HEK293 (cell line): ENCODE measurements around the gene BLOC1S3.

Experiments
- CTCF ChIA-PET: fragments of 350-600 bp; formaldehyde crosslinking; extraction: SDS; loops from one replicate; lab custom pipeline; 2021; ENCODE audit warnings: antibody characterized with exemption; lab: Yijun Ruan, JAX
- POLR2A ChIA-PET: fragments of 300-600 bp; formaldehyde crosslinking; extraction: SDS; loops from one replicate; lab custom pipeline; 2020; ENCODE audit warnings: antibody characterized with exemption, inconsistent platforms; lab: Yijun Ruan, JAX
- H3K27ac ChIP-seq: fragments of 200-500 bp; sonication (Bioruptor generic); 2 replicates; pipeline ENCODE4 v1.5.1; 2014; ENCODE audit warnings: low read depth, low read length, control low read depth, inconsistent platforms; ENCODE audit errors: extremely low read depth
- H3K36me3 ChIP-seq, 2 experiments: fragments of 200-500 bp in 1 of 2; sonication (Bioruptor generic) in 1 of 2; 1 replicate in 1 of 2; 2 replicates in 1 of 2; pipeline ENCODE4 v1.5.1; 2014 to 2017; ENCODE audit warnings: inconsistent platforms in 2 of 2, low read length in 2 of 2; ENCODE audit not compliant: control insufficient read depth in 2 of 2, insufficient read depth in 1 of 2
- H3K4me1 ChIP-seq: fragments of 200-500 bp; sonication (Bioruptor generic); 2 replicates; pipeline ENCODE4 v1.5.1; 2014; ENCODE audit warnings: mild to moderate bottlenecking, low read length, inconsistent platforms; ENCODE audit not compliant: control insufficient read depth, insufficient read depth
- H3K4me3 ChIP-seq: 2 replicates; pipeline ENCODE4 v1.5.1; 2011; ENCODE audit warnings: low read depth, mild to moderate bottlenecking, control low read depth, low read length, moderate library complexity
- H3K9me3 ChIP-seq: fragments of 200-500 bp; sonication (Bioruptor generic); 2 replicates; pipeline ENCODE4 v1.5.1; 2014; ENCODE audit warnings: low read depth, low read length, inconsistent platforms; ENCODE audit not compliant: control insufficient read depth, insufficient read depth
- GLIS2 ChIP-seq: fragments of 450-650 bp; formaldehyde crosslinking; IDR thresholded peaks from 2 replicates; pipeline ENCODE4 v1.5.1; 2016; ENCODE audit warnings: missing biosample characterization, missing genetic modification characterization
- HOXD13 ChIP-seq: sonication (generic); formaldehyde crosslinking; IDR thresholded peaks from 2 replicates; pipeline ENCODE4 v1.8.0; 2022; ENCODE audit warnings: missing genetic modification reagents, borderline replicate concordance
- KLF17 ChIP-seq: fragments of 450-650 bp; formaldehyde crosslinking; IDR thresholded peaks from 2 replicates; pipeline ENCODE4 v1.5.1; 2016; ENCODE audit warnings: missing biosample characterization, missing genetic modification characterization
- KLF8 ChIP-seq: fragments of 450-650 bp; formaldehyde crosslinking; IDR thresholded peaks from 2 replicates; pipeline ENCODE4 v1.5.1; 2016; ENCODE audit warnings: missing biosample characterization, missing genetic modification characterization
- SETDB1 ChIP-seq: IDR thresholded peaks from one replicate; pipeline ENCODE4 v1.6.1; 2017; ENCODE audit warnings: mild to moderate bottlenecking, low read length, moderate library complexity, mixed read lengths; ENCODE audit not compliant: insufficient read length
- ZBTB20 ChIP-seq: fragments of 450-650 bp; formaldehyde crosslinking; IDR thresholded peaks from 2 replicates; pipeline ENCODE4 v1.5.1; 2016; ENCODE audit warnings: missing biosample characterization, missing genetic modification characterization
- ZFP69B ChIP-seq: fragments of 450-650 bp; formaldehyde crosslinking; IDR thresholded peaks from 2 replicates; pipeline ENCODE4 v1.5.1; 2016; ENCODE audit warnings: missing biosample characterization, missing genetic modification characterization
- ZNF114 ChIP-seq: fragments of 450-650 bp; formaldehyde crosslinking; IDR thresholded peaks from 2 replicates; pipeline ENCODE4 v1.5.0; 2017; ENCODE audit warnings: missing biosample characterization, missing genetic modification characterization
- ZNF146 ChIP-seq: fragments of 450-650 bp; formaldehyde crosslinking; IDR thresholded peaks from 2 replicates; pipeline ENCODE4 v1.5.1; 2016; ENCODE audit warnings: missing biosample characterization, missing genetic modification characterization
- ZNF239 ChIP-seq: fragments of 450-650 bp; formaldehyde crosslinking; IDR thresholded peaks from 2 replicates; pipeline ENCODE4 v1.5.1; 2016; ENCODE audit warnings: missing biosample characterization, missing genetic modification characterization
- ZNF335 ChIP-seq: fragments of 450-650 bp; formaldehyde crosslinking; conservative IDR thresholded peaks from 2 replicates; pipeline ENCODE4 v1.5.1; 2016; ENCODE audit warnings: missing biosample characterization, missing genetic modification characterization
- ZNF416 ChIP-seq: fragments of 450-650 bp; formaldehyde crosslinking; IDR thresholded peaks from 2 replicates; pipeline ENCODE4 v1.5.1; 2016; ENCODE audit warnings: missing biosample characterization, missing genetic modification characterization
- ZNF433 ChIP-seq: fragments of 450-650 bp; formaldehyde crosslinking; IDR thresholded peaks from 2 replicates; pipeline ENCODE4 v1.5.1; 2016; ENCODE audit warnings: missing biosample characterization, missing genetic modification characterization, low read depth
- ZNF549 ChIP-seq: fragments of 450-650 bp; IDR thresholded peaks from 2 replicates; pipeline ENCODE4 v1.5.1; 2018; ENCODE audit warnings: missing biosample characterization, missing genetic modification characterization, mild to moderate bottlenecking, inconsistent platforms, moderate library complexity
- ZNF600 ChIP-seq: fragments of 450-650 bp; formaldehyde crosslinking; IDR thresholded peaks from 2 replicates; pipeline ENCODE4 v1.5.1; 2016; ENCODE audit warnings: missing biosample characterization, missing genetic modification characterization
- ZNF626 ChIP-seq: fragments of 450-650 bp; sonication (Bioruptor Pico); formaldehyde crosslinking; IDR thresholded peaks from 2 replicates; pipeline ENCODE4 v1.5.1; 2018; ENCODE audit warnings: missing biosample characterization, missing genetic modification characterization, inconsistent platforms
- ZNF777 ChIP-seq: fragments of 450-650 bp; formaldehyde crosslinking; IDR thresholded peaks from 2 replicates; pipeline ENCODE4 v1.5.1; 2017; ENCODE audit warnings: missing biosample characterization, missing genetic modification characterization, borderline replicate concordance
- ZNF837 ChIP-seq: fragments of 450-650 bp; formaldehyde crosslinking; IDR thresholded peaks from 2 replicates; pipeline ENCODE4 v1.5.1; 2016; ENCODE audit warnings: missing biosample characterization, missing genetic modification characterization
- TF ChIP-seq, protein P1 (sequence below): fragments of 450-650 bp; formaldehyde crosslinking; conservative IDR thresholded peaks from 2 replicates; pipeline ENCODE4 v1.5.1; 2016; ENCODE audit warnings: low read depth, missing biosample characterization, missing genetic modification characterization
- TF ChIP-seq, protein P2 (sequence below): fragments of 450-650 bp; formaldehyde crosslinking; IDR thresholded peaks from 2 replicates; pipeline ENCODE4 v1.5.1; 2016; ENCODE audit warnings: missing biosample characterization, missing genetic modification characterization
- TF ChIP-seq, protein P3 (sequence below): sonication (generic); formaldehyde crosslinking; IDR thresholded peaks from 2 replicates; pipeline ENCODE4 v1.8.1; 2022; ENCODE audit warnings: mild to moderate bottlenecking, moderate library complexity, missing genetic modification reagents

Gene BLOC1S3

GRCh38 chr19:45178262-45179071 lies at the start of gene BLOC1S3 (continued):
- TF ChIP-seq KLF17 (no peak), ZBTB20 (tag by site-specific recombination) (peak; percentile 89), KLF8 (tag by site-specific recombination) (peak; percentile 3), SETDB1 (no peak), ZNF777 (tag by site-specific recombination) (no peak), GLIS2 (peak; percentile 55; the same call in 1 of the 2 replicates), HOXD13 (peak; percentile 98)
- TF ChIP-seq, protein P1, sequence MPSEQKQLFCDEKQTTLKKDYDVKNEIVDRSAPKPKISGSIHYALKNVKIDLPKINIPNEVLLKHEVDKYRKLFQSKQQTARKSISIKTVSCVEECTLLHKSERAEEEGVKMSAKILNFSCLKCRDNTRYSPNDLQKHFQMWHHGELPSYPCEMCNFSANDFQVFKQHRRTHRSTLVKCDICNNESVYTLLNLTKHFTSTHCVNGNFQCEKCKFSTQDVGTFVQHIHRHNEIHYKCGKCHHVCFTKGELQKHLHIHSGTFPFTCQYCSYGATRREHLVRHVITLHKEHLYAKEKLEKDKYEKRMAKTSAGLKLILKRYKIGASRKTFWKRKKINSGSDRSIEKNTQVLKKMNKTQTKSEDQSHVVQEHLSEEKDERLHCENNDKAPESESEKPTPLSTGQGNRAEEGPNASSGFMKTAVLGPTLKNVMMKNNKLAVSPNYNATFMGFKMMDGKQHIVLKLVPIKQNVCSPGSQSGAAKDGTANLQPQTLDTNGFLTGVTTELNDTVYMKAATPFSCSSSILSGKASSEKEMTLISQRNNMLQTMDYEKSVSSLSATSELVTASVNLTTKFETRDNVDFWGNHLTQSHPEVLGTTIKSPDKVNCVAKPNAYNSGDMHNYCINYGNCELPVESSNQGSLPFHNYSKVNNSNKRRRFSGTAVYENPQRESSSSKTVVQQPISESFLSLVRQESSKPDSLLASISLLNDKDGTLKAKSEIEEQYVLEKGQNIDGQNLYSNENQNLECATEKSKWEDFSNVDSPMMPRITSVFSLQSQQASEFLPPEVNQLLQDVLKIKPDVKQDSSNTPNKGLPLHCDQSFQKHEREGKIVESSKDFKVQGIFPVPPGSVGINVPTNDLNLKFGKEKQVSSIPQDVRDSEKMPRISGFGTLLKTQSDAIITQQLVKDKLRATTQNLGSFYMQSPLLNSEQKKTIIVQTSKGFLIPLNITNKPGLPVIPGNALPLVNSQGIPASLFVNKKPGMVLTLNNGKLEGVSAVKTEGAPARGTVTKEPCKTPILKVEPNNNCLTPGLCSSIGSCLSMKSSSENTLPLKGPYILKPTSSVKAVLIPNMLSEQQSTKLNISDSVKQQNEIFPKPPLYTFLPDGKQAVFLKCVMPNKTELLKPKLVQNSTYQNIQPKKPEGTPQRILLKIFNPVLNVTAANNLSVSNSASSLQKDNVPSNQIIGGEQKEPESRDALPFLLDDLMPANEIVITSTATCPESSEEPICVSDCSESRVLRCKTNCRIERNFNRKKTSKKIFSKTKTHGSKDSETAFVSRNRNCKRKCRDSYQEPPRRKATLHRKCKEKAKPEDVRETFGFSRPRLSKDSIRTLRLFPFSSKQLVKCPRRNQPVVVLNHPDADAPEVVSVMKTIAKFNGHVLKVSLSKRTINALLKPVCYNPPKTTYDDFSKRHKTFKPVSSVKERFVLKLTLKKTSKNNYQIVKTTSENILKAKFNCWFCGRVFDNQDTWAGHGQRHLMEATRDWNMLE (tag by site-specific recombination): peak; percentile 51

DNA sequence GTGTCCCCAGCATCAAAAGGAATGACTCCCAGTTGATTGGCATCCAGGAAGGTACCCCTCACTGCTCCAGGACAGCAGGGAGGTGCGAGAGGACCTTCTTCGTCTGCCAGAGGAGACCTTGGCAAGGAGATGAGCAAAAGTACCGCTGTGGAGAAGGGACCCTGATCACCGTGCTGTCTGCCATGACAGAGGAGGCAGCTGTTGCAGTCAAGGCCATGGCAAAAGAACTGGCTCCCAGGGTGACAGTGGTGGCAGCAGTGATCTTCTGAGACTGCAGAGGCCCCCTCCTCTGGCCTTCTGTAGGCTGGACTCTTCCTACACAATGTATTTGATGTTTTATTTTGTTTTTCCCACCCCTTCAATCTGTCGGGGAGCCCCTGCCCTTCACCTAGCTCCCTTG lies 49.8 kb upstream of the BLOC1S3 start:
- Histone ChIP-seq H3K4me3 (no peak overlapping the region), H3K27ac (no peak overlapping the region)
- POLR2A ChIA-PET: no interaction called here
- TF ChIP-seq, protein P2, sequence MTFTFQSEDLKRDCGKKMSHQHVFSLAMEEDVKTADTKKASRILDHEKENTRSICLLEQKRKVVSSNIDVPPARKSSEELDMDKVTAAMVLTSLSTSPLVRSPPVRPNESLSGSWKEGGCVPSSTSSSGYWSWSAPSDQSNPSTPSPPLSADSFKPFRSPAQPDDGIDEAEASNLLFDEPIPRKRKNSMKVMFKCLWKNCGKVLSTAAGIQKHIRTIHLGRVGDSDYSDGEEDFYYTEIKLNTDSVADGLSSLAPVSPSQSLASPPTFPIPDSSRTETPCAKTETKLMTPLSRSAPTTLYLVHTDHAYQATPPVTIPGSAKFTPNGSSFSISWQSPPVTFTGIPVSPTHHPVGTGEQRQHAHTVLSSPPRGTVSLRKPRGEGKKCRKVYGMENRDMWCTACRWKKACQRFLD (tag by site-specific recombination): no peak
- TF ChIP-seq ZNF146 (tag by site-specific recombination): no peak
- no peak for TF ChIP-seq ZNF335 (tag by site-specific recombination)
- no peak for TF ChIP-seq ZNF600 (tag by site-specific recombination)
- TF ChIP-seq ZNF837 (tag by site-specific recombination): no peak
- no peak for TF ChIP-seq ZNF416
- no peak for TF ChIP-seq ZNF626 (tag by site-specific recombination)
- TF ChIP-seq ZNF549 (tag by site-specific recombination): no peak
- TF ChIP-seq ZFP69B (tag by site-specific recombination): no peak
- TF ChIP-seq ZNF433 (tag by site-specific recombination): no peak
- TF ChIP-seq ZNF239 (tag by site-specific recombination): no peak
- TF ChIP-seq, protein P3, sequence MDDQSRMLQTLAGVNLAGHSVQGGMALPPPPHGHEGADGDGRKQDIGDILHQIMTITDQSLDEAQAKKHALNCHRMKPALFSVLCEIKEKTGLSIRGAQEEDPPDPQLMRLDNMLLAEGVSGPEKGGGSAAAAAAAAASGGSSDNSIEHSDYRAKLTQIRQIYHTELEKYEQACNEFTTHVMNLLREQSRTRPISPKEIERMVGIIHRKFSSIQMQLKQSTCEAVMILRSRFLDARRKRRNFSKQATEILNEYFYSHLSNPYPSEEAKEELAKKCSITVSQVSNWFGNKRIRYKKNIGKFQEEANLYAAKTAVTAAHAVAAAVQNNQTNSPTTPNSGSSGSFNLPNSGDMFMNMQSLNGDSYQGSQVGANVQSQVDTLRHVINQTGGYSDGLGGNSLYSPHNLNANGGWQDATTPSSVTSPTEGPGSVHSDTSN (CRISPR knock-in tag): no peak
- no peak for TF ChIP-seq ZNF114 (tag by site-specific recombination)
- TF ChIP-seq, all 188 proteins: peak for 0
- peaks cover 6% of the 10 kb centered on the region; the same call in 1 of the 2 replicates for H3K4me1 ChIP-seq
- CTCF ChIA-PET: interaction anchor here (0.6 to 0.7 kb wide), 2 partner anchors 31 to 492 kb away, joined by 3 read pairs; no protein-coding TSS in a partner anchor
- H3K9me3 ChIP-seq: no peaks in the 10 kb centered on the region
- peaks cover 0 to 3% of the 10 kb centered on the region in 2 experiments; a peak in 2 of 3 replicates for H3K36me3 ChIP-seq
